B cell (primary cell): ENCODE measurements around the gene ZNF362. TPM values are rescaled to one million over a fixed set of nuclear protein-coding genes. Genes with fewer than 3 reads are reported as not detected.
A peak's percentile ranks its signal among the peaks of the same experiment; 100 is the strongest.

Experiments
- ATAC-seq: fragments of 200-7000 bp; cut with Tn5 transposase; one replicate; pipeline ENCODE4 v1.10.0; 2021; ENCODE audit warnings: low read depth, mild to moderate bottlenecking, moderate number of reproducible peaks, moderate library complexity
- CTCF ChIA-PET: fragments of 350-600 bp; sonication (Branson Sonifier 250); formaldehyde crosslinking; loops from one replicate; lab custom pipeline; 2021; ENCODE audit warnings: antibody characterized with exemption, inconsistent platforms; lab: Charles Lee
- POLR2A ChIA-PET: fragments of 350-600 bp; sonication (Branson Sonifier 250); formaldehyde crosslinking; loops from one replicate; lab custom pipeline; 2021; ENCODE audit warnings: antibody characterized with exemption; lab: Charles Lee
- DNase-seq: peaks from one replicate; pipeline ENCODE4 v3.0.0; 2013
- H2AFZ ChIP-seq: 2 replicates; pipeline ENCODE4 v1.6.1; 2012; ENCODE audit warnings: mild to moderate bottlenecking, low read depth, low read length; ENCODE audit not compliant: insufficient read depth, poor library complexity, severe bottlenecking
- H3K27ac ChIP-seq, 2 donors: 1 replicate in 1 of 2; 2 replicates in 1 of 2; pipeline ENCODE4 v1.5.1; 2012 to 2013; ENCODE audit warnings: low read length in 2 of 2, mild to moderate bottlenecking in 2 of 2, moderate library complexity in 1 of 2
- H3K27me3 ChIP-seq, 4 experiments: fragments of 200-600 bp in 1 of 4; sonication (generic) in 1 of 4; replicated peaks in 1 of 4; 1 replicate in 2 of 4; 2 replicates in 2 of 4; pipeline versions ENCODE4 v1.6.1 to v1.7.0; 2013 to 2016; ENCODE audit warnings: low read length in 3 of 4, mild to moderate bottlenecking in 2 of 4, mixed read lengths in 1 of 4, moderate library complexity in 1 of 4; ENCODE audit not compliant: insufficient read depth in 4 of 4, control insufficient read depth in 3 of 4; ENCODE audit errors: control extremely low read depth in 1 of 4
- H3K36me3 ChIP-seq, 2 experiments: replicated peaks in 1 of 2; 1 replicate in 1 of 2; 2 replicates in 1 of 2; pipeline versions ENCODE4 v1.6.1 to v1.7.1; 2013; ENCODE audit warnings: low read length in 1 of 2; ENCODE audit not compliant: insufficient read depth in 2 of 2, control insufficient read depth in 1 of 2; ENCODE audit errors: control extremely low read depth in 1 of 2, extremely low read depth in 1 of 2
- H3K4me1 ChIP-seq, 2 donors: fragments of 200-600 bp in 1 of 2; sonication (generic) in 1 of 2; 1 replicate in 1 of 2; 2 replicates in 1 of 2; pipeline versions ENCODE4 v1.5.1 to v1.6.1; 2013 to 2017; ENCODE audit warnings: low read length in 2 of 2; ENCODE audit not compliant: control insufficient read depth in 2 of 2, insufficient read depth in 2 of 2
- H3K4me2 ChIP-seq: replicated peaks from 2 replicates; pipeline ENCODE3; 2012; ENCODE audit warnings: mild to moderate bottlenecking, low read depth, low read length; ENCODE audit not compliant: poor library complexity, severe bottlenecking
- H3K4me3 ChIP-seq, 5 experiments: fragments of 200-600 bp in 1 of 5; sonication (generic) in 1 of 5; 1 replicate in 3 of 5; 2 replicates in 2 of 5; pipeline versions ENCODE4 v1.5.1 to v1.7.0; 2011 to 2016; ENCODE audit warnings: low read length in 4 of 5, mild to moderate bottlenecking in 4 of 5, low read depth in 2 of 5, control low read depth in 1 of 5, moderate library complexity in 1 of 5; ENCODE audit not compliant: insufficient read depth in 1 of 5; ENCODE audit errors: control extremely low read depth in 1 of 5, extremely low read depth in 1 of 5
- H3K79me2 ChIP-seq: fragments of 200-600 bp; sonication (generic); one replicate; pipeline ENCODE4 v1.6.0; 2016; ENCODE audit warnings: low read length; ENCODE audit not compliant: control insufficient read depth, insufficient read depth
- H3K9ac ChIP-seq: fragments of 200-600 bp; sonication (generic); 2 replicates; pipeline ENCODE4 v1.6.1; 2017; ENCODE audit warnings: mild to moderate bottlenecking, low read length, moderate library complexity
- H3K9me3 ChIP-seq, 3 donors: one replicate each; pipeline versions ENCODE4 v1.6.1 to v1.7.1; 2013; ENCODE audit warnings: low read length in 2 of 3; ENCODE audit not compliant: control insufficient read depth in 2 of 3, insufficient read depth in 1 of 3; ENCODE audit errors: control extremely low read depth in 1 of 3
- H4K20me1 ChIP-seq: 2 replicates; pipeline ENCODE4 v1.6.0; 2012; ENCODE audit warnings: mild to moderate bottlenecking, low read length; ENCODE audit not compliant: insufficient read depth, control insufficient read depth, poor library complexity, severe bottlenecking
- H3K27ac Mint-ChIP-seq: one replicate; pipeline ENCODE4 v1.8.0; 2021; ENCODE audit warnings: mixed read lengths
- H3K27me3 Mint-ChIP-seq: one replicate; pipeline ENCODE4 v1.8.0; 2021; ENCODE audit warnings: mixed read lengths
- H3K4me1 Mint-ChIP-seq: one replicate; pipeline ENCODE4 v1.8.0; 2021; ENCODE audit warnings: mixed read lengths
- H3K4me3 Mint-ChIP-seq: one replicate; pipeline ENCODE4 v1.8.0; 2021; ENCODE audit warnings: mixed read lengths
- H3K9me3 Mint-ChIP-seq: one replicate; pipeline ENCODE4 v1.8.0; 2022; ENCODE audit warnings: mixed read lengths; ENCODE audit not compliant: insufficient read depth
- EZH2 ChIP-seq: IDR thresholded peaks from 2 replicates; pipeline ENCODE4 v1.6.1; 2012; ENCODE audit warnings: borderline replicate concordance, low read depth, mild to moderate bottlenecking, moderate library complexity, low read length; ENCODE audit not compliant: insufficient read depth, poor library complexity, severe bottlenecking
- WGBS: methylation state at CpG from one replicate; pipeline ENCODE4 v1.1.5; 2013; ENCODE audit warnings: missing lambda C conversion rate; ENCODE audit not compliant: insufficient coverage; 5-methylcytosine and 5-hydroxymethylcytosine counted together
- intact Hi-C: fragments of 100-400 bp; cut with micrococcal nuclease; formaldehyde crosslinking; loops from one replicate; pipeline ENCODE4 v1.10.0; 2022
- polyA minus RNA-seq: library from RNA; depleted of rRNA, polyadenylated mRNA; stranded (reverse); fragments of >200 nt; gene quantifications from 2 replicates; pipeline ENCODE4 v1.2.3, GENCODE V29; 2012
- polyA plus RNA-seq: library from polyadenylated mRNA; depleted of rRNA; stranded (reverse); fragments of >200 nt; gene quantifications from 2 replicates; pipeline ENCODE4 v1.2.3, GENCODE V29; 2012
- total RNA-seq, 2 donors: library from RNA; stranded (reverse); fragments of 120-200 nt in 1 of 2; gene quantifications; 1 replicate in 1 of 2; 2 replicates in 1 of 2; pipeline versions ENCODE4 v1.2.3 to v1.2.4, GENCODE V29; 2013 to 2022
- TF ChIP-seq, protein P1 (sequence below): fragments of 200-600 bp; IDR thresholded peaks from one replicate; pipeline ENCODE4 v1.8.0; 2022; ENCODE audit warnings: antibody characterized with exemption, mild to moderate bottlenecking

Gene ZNF362, protein sequence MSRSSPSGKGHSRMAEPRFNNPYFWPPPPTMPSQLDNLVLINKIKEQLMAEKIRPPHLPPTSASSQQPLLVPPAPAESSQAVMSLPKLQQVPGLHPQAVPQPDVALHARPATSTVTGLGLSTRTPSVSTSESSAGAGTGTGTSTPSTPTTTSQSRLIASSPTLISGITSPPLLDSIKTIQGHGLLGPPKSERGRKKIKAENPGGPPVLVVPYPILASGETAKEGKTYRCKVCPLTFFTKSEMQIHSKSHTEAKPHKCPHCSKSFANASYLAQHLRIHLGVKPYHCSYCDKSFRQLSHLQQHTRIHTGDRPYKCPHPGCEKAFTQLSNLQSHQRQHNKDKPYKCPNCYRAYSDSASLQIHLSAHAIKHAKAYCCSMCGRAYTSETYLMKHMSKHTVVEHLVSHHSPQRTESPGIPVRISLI
- 19.0 and 20.4 TPM in 2 replicates for total RNA-seq
- 9.5 TPM for total RNA-seq (2013)
- polyA plus RNA-seq, result 14.0 and 17.2 TPM in 2 replicates
- 19.1 and 35.8 TPM in 2 replicates for polyA minus RNA-seq

DNA sequence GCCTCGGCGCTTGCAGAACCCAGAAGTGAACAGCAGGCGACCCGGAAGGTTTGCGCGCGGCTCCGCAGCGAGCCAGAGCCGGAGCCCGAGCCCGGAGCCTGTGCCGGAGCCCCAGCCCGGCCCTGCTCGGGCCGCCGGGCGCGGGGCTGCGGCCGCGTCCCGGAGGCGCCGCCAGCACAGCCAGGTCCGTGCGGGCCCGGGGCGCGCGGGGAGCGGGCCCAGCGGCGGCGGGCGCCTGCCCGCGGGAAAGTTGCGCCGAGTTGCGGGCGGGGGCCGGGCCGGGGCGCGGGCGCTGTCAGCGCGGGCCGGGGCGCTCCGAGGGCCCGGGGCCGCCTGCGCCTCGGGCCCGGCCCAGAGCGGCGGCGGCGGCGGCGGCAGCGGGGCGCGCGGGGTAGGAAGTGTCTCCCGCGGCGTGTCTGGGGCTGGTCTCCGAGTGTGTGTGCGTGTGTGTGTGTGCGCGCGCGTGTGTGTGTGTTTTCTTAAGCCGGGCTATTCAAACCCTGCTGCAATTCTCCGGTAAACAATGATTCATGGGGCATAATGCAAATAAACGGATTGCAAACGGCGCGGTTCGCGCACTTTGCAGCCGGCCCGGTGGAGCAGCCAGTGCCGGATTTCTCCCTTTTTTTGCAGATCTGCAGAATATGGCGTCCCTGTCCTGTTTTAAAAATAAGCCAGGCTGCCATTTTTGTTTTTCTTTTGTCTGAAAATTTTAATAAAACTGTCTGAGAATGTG, at the start of gene ZNF362:
ZNF362 (plus strand) TSS at position 22 of the 736 bp plus-strand sequence. CDS start 14,083 bp downstream, outside the sequence.
- Mint-ChIP-seq H3K27ac (peak within 1 kb of the TSS; percentile 97), H3K4me1 (peaks cover 37% of the 10 kb centered on the region), H3K27me3 (peaks cover 2% of the 10 kb centered on the region), H3K9me3 (no peaks in the 10 kb centered on the region), H3K4me3 (peak within 1 kb of the TSS; percentile 98)
- peak within 1 kb of the TSS; percentile 76 for H2AFZ ChIP-seq
- peaks cover 20 to 25% of the 10 kb centered on the region in 2 donors for H3K4me1 ChIP-seq
- peak within 1 kb of the TSS; percentile 93 for H3K4me2 ChIP-seq
- peaks cover 0 to 2% of the 10 kb centered on the region in 2 experiments for H3K36me3 ChIP-seq
- peaks cover 0 to 4% (median 0%) of the 10 kb centered on the region in 3 donors for H3K9me3 ChIP-seq
- no peaks in the 10 kb centered on the region for H3K27me3 ChIP-seq
- peak within 1 kb of the TSS; percentile 34 to 91 (median 79) for H3K4me3 ChIP-seq
- DNase-seq (peak; percentile 81), ATAC-seq (peak; percentile 74)
- POLR2A ChIA-PET, result interaction anchor here (0.7 kb wide), 1 partner anchor 413 kb away, joined by 3 read pairs; no protein-coding TSS in a partner anchor
- H3K9ac ChIP-seq, result peak within 1 kb of the TSS; percentile 72
- CTCF ChIA-PET, result interaction anchor here (1.1 kb wide), 1 partner anchor 129 kb away, joined by 5 read pairs; no protein-coding TSS in a partner anchor
- H3K79me2 ChIP-seq, result peaks cover 46% of the 10 kb centered on the region
- WGBS, result under 1% methylated on average over 83 of the region's 88 CpGs
- TF ChIP-seq, protein P1, sequence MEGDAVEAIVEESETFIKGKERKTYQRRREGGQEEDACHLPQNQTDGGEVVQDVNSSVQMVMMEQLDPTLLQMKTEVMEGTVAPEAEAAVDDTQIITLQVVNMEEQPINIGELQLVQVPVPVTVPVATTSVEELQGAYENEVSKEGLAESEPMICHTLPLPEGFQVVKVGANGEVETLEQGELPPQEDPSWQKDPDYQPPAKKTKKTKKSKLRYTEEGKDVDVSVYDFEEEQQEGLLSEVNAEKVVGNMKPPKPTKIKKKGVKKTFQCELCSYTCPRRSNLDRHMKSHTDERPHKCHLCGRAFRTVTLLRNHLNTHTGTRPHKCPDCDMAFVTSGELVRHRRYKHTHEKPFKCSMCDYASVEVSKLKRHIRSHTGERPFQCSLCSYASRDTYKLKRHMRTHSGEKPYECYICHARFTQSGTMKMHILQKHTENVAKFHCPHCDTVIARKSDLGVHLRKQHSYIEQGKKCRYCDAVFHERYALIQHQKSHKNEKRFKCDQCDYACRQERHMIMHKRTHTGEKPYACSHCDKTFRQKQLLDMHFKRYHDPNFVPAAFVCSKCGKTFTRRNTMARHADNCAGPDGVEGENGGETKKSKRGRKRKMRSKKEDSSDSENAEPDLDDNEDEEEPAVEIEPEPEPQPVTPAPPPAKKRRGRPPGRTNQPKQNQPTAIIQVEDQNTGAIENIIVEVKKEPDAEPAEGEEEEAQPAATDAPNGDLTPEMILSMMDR, result no peak
- no peak for TF ChIP-seq EZH2
- intact Hi-C loops, result loop anchor here (5.0 kb wide), 2 partner anchors 74 to 129 kb away; partner anchors contain the start of gene TRIM62
- peak within 1 kb of the TSS; percentile 19 to 54 for H3K27ac ChIP-seq
- peaks cover 41% of the 10 kb centered on the region for H4K20me1 ChIP-seq
